Tibial artery (tissue), 4 donors: ENCODE results near the gene CPLANE1.

Experiments
- DNase-seq, 2 donors: peaks; one replicate each; pipeline ENCODE4 v3.0.0-alpha.2; 2019
- H3K27ac ChIP-seq, 2 donors: fragments of 200-600 bp; sonication (generic) in 1 of 2; 1 replicate in 1 of 2; 2 replicates in 1 of 2; pipeline ENCODE4 v1.5.1; 2018 to 2019; ENCODE audit warnings: mild to moderate bottlenecking in 1 of 2
- H3K27me3 ChIP-seq, 2 donors: fragments of 200-600 bp; sonication (generic) in 1 of 2; one replicate each; pipeline versions ENCODE4 v1.5.1 to v1.6.0; 2016 to 2019
- H3K36me3 ChIP-seq, 3 donors: fragments of 200-600 bp; sonication (generic) in 2 of 3; one replicate each; pipeline ENCODE4 v1.5.1; 2016 to 2019; ENCODE audit warnings: mild to moderate bottlenecking in 2 of 3
- H3K4me1 ChIP-seq, 4 donors: fragments of 200-600 bp; sonication (generic) in 2 of 4; 1 replicate in 3 of 4; 2 replicates in 1 of 4; pipeline ENCODE4 v1.5.1; 2016 to 2019
- H3K4me3 ChIP-seq, 2 donors: fragments of 200-600 bp; sonication (generic) in 1 of 2; 1 replicate in 1 of 2; 2 replicates in 1 of 2; pipeline ENCODE4 v1.5.1; 2018 to 2019; ENCODE audit warnings: mild to moderate bottlenecking in 2 of 2
- H3K9me3 ChIP-seq, 3 donors: fragments of 200-600 bp; sonication (generic) in 1 of 3; one replicate each; pipeline ENCODE4 v1.5.1; 2016 to 2019
- CTCF ChIP-seq, 2 experiments: fragments of 200-600 bp in 1 of 2; fragments of 450-650 bp in 1 of 2; IDR thresholded peaks; one replicate each; pipeline ENCODE4 v1.5.1; 2017 to 2019; ENCODE audit warnings: antibody characterized with exemption in 2 of 2, mild to moderate bottlenecking in 1 of 2, moderate library complexity in 1 of 2
- intact Hi-C: fragments of 100-400 bp; cut with DNase I; formaldehyde crosslinking; loops from one replicate; pipeline ENCODE4 v1.15.0; 2023; ENCODE audit warnings: low total_unique reads

Gene CPLANE1

GRCh38 chr5:37063739-37064138, 185.4 kb downstream of the CPLANE1 start:
- no peaks in the 10 kb centered on the region for H3K27me3 ChIP-seq
- no peaks in the 10 kb centered on the region for H3K4me1 ChIP-seq
- no peak overlapping the region for H3K27ac ChIP-seq
- no peak for TF ChIP-seq CTCF (IDR thresholded peaks at IDR 0.05)
- H3K9me3 ChIP-seq = no peaks in the 10 kb centered on the region
- intact Hi-C loops = no loop called here
- no peak overlapping the region for H3K4me3 ChIP-seq
- H3K36me3 ChIP-seq = peaks cover 57 to 75% (median 60%) of the 10 kb centered on the region in 3 donors
- DNase-seq = no peak

GRCh38 chr5:37060030-37060429, 189.1 kb downstream of the CPLANE1 start:
- H3K36me3 ChIP-seq = peaks cover 76 to 87% (median 78%) of the 10 kb centered on the region in 3 donors
- TF ChIP-seq CTCF (IDR thresholded peaks at IDR 0.05) = no peak
- H3K4me3 ChIP-seq = no peak overlapping the region
- no peaks in the 10 kb centered on the region for H3K9me3 ChIP-seq
- intact Hi-C loops = no loop called here
- H3K27me3 ChIP-seq = no peaks in the 10 kb centered on the region
- H3K27ac ChIP-seq = no peak overlapping the region
- no peaks in the 10 kb centered on the region for H3K4me1 ChIP-seq
- no peak for DNase-seq

GRCh38 chr5:37056762-37057161, 192.4 kb downstream of the CPLANE1 start:
- Histone ChIP-seq H3K36me3 (peaks cover 70 to 83% (median 82%) of the 10 kb centered on the region in 3 donors), H3K27ac (no peak overlapping the region), H3K27me3 (no peaks in the 10 kb centered on the region), H3K4me1 (no peaks in the 10 kb centered on the region), H3K9me3 (no peaks in the 10 kb centered on the region), H3K4me3 (no peak overlapping the region)
- intact Hi-C loops = no loop called here
- TF ChIP-seq CTCF (IDR thresholded peaks at IDR 0.05) = no peak
- no peak for DNase-seq
